PC-3 (cell line): ENCODE data around the gene CCIN. TPM values are rescaled to one million over a fixed set of nuclear protein-coding genes. Genes with fewer than 3 reads are reported as not detected.

Experiments
- ATAC-seq: fragments of 200-7000 bp; cut with Tn5 transposase; 2 replicates; pipeline ENCODE4 v1.9.1; 2020; ENCODE audit warnings: mild to moderate bottlenecking, moderate library complexity
- BruUV-seq: library from RNA; stranded (reverse); fragments of 400-500 nt; replicated peaks from 2 replicates; lab custom pipeline; 2021; lab: Mats Ljungman, UMichigan
- CTCF ChIA-PET: fragments of 300-600 bp; sonication (Branson Sonifier 250); formaldehyde crosslinking; loops from one replicate; lab custom pipeline; 2022; ENCODE audit warnings: antibody characterized with exemption; lab: Charles Lee
- POLR2A ChIA-PET: fragments of 300-600 bp; sonication (Branson Sonifier 250); formaldehyde crosslinking; loops from one replicate; lab custom pipeline; 2022; ENCODE audit warnings: antibody characterized with exemption; ENCODE audit not compliant: unreplicated experiment; lab: Charles Lee
- DNase-seq: peaks from one replicate; pipeline ENCODE4 v3.0.0-alpha.2; 2015
- H2AFZ ChIP-seq: fragments of 300-600 bp; sonication (generic); 2 replicates; pipeline ENCODE4 v1.6.0; 2016; ENCODE audit warnings: antibody characterized with exemption, low read length
- H3F3A ChIP-seq: fragments of 300-600 bp; sonication (generic); one replicate; pipeline ENCODE4 v1.6.0; 2017; ENCODE audit warnings: antibody characterized with exemption, low read length, control low read depth, mild to moderate bottlenecking; ENCODE audit not compliant: unreplicated experiment
- H3K27ac ChIP-seq: fragments of 300-600 bp; sonication (generic); 2 replicates; pipeline ENCODE4 v1.5.1; 2016; ENCODE audit warnings: mild to moderate bottlenecking, low read length
- H3K27me3 ChIP-seq: fragments of 300-600 bp; sonication (generic); 2 replicates; pipeline ENCODE4 v1.6.1; 2016; ENCODE audit warnings: low read length, mixed read lengths
- H3K36me3 ChIP-seq: fragments of 300-600 bp; sonication (generic); 2 replicates; pipeline ENCODE4 v1.6.1; 2016; ENCODE audit warnings: low read depth, mixed run types, low read length, mixed read lengths
- H3K4me1 ChIP-seq: fragments of 300-600 bp; sonication (generic); 2 replicates; pipeline ENCODE4 v1.5.1; 2016; ENCODE audit warnings: low read length; ENCODE audit not compliant: insufficient read depth
- H3K4me2 ChIP-seq: fragments of 300-600 bp; sonication (generic); 2 replicates; pipeline ENCODE4 v1.6.0; 2016; ENCODE audit warnings: low read length
- H3K4me3 ChIP-seq: fragments of 300-600 bp; sonication (generic); 2 replicates; pipeline ENCODE4 v1.5.1; 2016; ENCODE audit warnings: mild to moderate bottlenecking, low read length, mixed read lengths
- H3K79me2 ChIP-seq: fragments of 300-600 bp; sonication (generic); 2 replicates; pipeline ENCODE4 v1.6.1; 2017; ENCODE audit warnings: low read length, mixed read lengths
- H3K9ac ChIP-seq: fragments of 300-600 bp; sonication (generic); 2 replicates; pipeline ENCODE4 v1.6.0; 2016; ENCODE audit warnings: mild to moderate bottlenecking, low read length
- H3K9me2 ChIP-seq: fragments of 300-600 bp; sonication (generic); replicated peaks from 2 replicates; pipeline ENCODE4 v1.6.1; 2016; ENCODE audit warnings: mixed run types, low read length, mixed read lengths
- H3K9me3 ChIP-seq: fragments of 300-600 bp; sonication (generic); 2 replicates; pipeline ENCODE4 v1.6.1; 2016; ENCODE audit warnings: low read length, mixed read lengths
- H4K20me1 ChIP-seq: fragments of 300-600 bp; sonication (generic); 2 replicates; pipeline ENCODE4 v1.6.1; 2016; ENCODE audit warnings: low read length, mixed read lengths
- CTCF ChIP-seq: fragments of 300-600 bp; sonication (generic); conservative IDR thresholded peaks from 2 replicates; pipeline ENCODE4 v1.5.1; 2017; ENCODE audit warnings: antibody characterized with exemption, low read depth, mild to moderate bottlenecking, low read length
- EZH2 ChIP-seq: fragments of 300-600 bp; sonication (generic); IDR thresholded peaks from one replicate; pipeline ENCODE4 v1.6.1; 2017; ENCODE audit warnings: antibody characterized with exemption, mild to moderate bottlenecking, low read length; ENCODE audit not compliant: unreplicated experiment
- EZH2phosphoT487 ChIP-seq: fragments of 300-600 bp; sonication (generic); IDR thresholded peaks from 2 replicates; pipeline ENCODE4 v1.6.1; 2018; ENCODE audit warnings: mild to moderate bottlenecking, antibody characterized with exemption, low read length, borderline replicate concordance
- intact Hi-C: fragments of 100-400 bp; cut with micrococcal nuclease; formaldehyde crosslinking; loops from 2 replicates; pipeline ENCODE4 v1.9.0; 2023
- total RNA-seq: library from RNA; depleted of rRNA; stranded (reverse); fragments of >200 nt; gene quantifications from 2 replicates; pipeline ENCODE4 v1.2.3, GENCODE V29; 2014

CCIN gene
- total RNA-seq, 1 experiment from 2014 or later, result 0.22 TPM

GRCh38 chr9:36161187-36161586 lies 8.0 kb upstream of the CCIN start:
- no peaks in the 10 kb centered on the region for H3F3A ChIP-seq
- H4K20me1 ChIP-seq, result no peaks in the 10 kb centered on the region
- no peaks in the 10 kb centered on the region for H3K27me3 ChIP-seq
- no peak for ATAC-seq
- H3K9ac ChIP-seq, result no peak overlapping the region
- DNase-seq, result no peak
- no TSS peak for BruUV-seq
- H3K79me2 ChIP-seq, result no peaks in the 10 kb centered on the region
- no peaks in the 10 kb centered on the region for H3K9me2 ChIP-seq
- H3K36me3 ChIP-seq, result peaks cover 2% of the 10 kb centered on the region; the same call in 1 of the 2 replicates
- peaks cover 13% of the 10 kb centered on the region for H3K4me1 ChIP-seq
- ChIA-PET CTCF (no interaction called here), POLR2A (interaction anchor here (0.6 kb wide), 1 partner anchor 20 kb away, joined by 3 read pairs; no protein-coding TSS in a partner anchor)
- intact Hi-C loops, result no loop called here
- H2AFZ ChIP-seq, result no peak overlapping the region
- H3K9me3 ChIP-seq, result no peaks in the 10 kb centered on the region
- H3K4me3 ChIP-seq, result no peak overlapping the region
- no peak for TF ChIP-seq EZH2phosphoT487
- TF ChIP-seq CTCF, result no peak
- TF ChIP-seq EZH2, result no peak
- H3K4me2 ChIP-seq, result no peak overlapping the region
- H3K27ac ChIP-seq, result no peak overlapping the region

- intact Hi-C loops, result no loop called here
- H3K27ac ChIP-seq, result no peak overlapping the region
- BruUV-seq, result no TSS peak
- no peaks in the 10 kb centered on the region for H3K36me3 ChIP-seq
- H2AFZ ChIP-seq, result no peak overlapping the region
- POLR2A ChIA-PET, result no interaction called here
- ATAC-seq (no peak), DNase-seq (no peak)
- no peaks in the 10 kb centered on the region for H4K20me1 ChIP-seq
- no peaks in the 10 kb centered on the region for H3K9me2 ChIP-seq
- CTCF ChIA-PET, result no interaction called here
- no peaks in the 10 kb centered on the region for H3K27me3 ChIP-seq
- no peaks in the 10 kb centered on the region for H3K79me2 ChIP-seq
- H3K9me3 ChIP-seq, result no peaks in the 10 kb centered on the region
- H3F3A ChIP-seq, result no peaks in the 10 kb centered on the region
- H3K4me3 ChIP-seq, result no peak overlapping the region
- peaks cover 13% of the 10 kb centered on the region for H3K4me1 ChIP-seq
- no peak overlapping the region for H3K4me2 ChIP-seq
- no peak for TF ChIP-seq EZH2
- no peak for TF ChIP-seq EZH2phosphoT487
- no peak for TF ChIP-seq CTCF
- no peak overlapping the region for H3K9ac ChIP-seq
These were observed 6.9 kb upstream of the CCIN start for GRCh38 chr9:36162211-36162738.

- no peak for ATAC-seq
- no peak for TF ChIP-seq EZH2
- no peak for TF ChIP-seq CTCF
- TF ChIP-seq EZH2phosphoT487, result no peak
- CTCF ChIA-PET, result interaction anchor here (0.6 to 1.0 kb wide), 2 partner anchors 27 to 175 kb away, joined by 4 read pairs; partner anchors contain the start of gene CLTA
- Histone ChIP-seq H3K9ac (no peak overlapping the region; the same call in 1 of the 2 replicates), H3K4me3 (no peak overlapping the region), H3K27ac (peak overlapping the region; percentile 48), H3K27me3 (no peaks in the 10 kb centered on the region), H3K4me2 (peak overlapping the region; percentile 29; the same call in 1 of the 2 replicates), H3K36me3 (no peaks in the 10 kb centered on the region), H3K4me1 (peaks cover 13% of the 10 kb centered on the region), H3K9me2 (no peaks in the 10 kb centered on the region), H3F3A (no peaks in the 10 kb centered on the region), H2AFZ (peak overlapping the region; percentile 42), H3K9me3 (no peaks in the 10 kb centered on the region), H3K79me2 (no peaks in the 10 kb centered on the region), H4K20me1 (no peaks in the 10 kb centered on the region)
- BruUV-seq, result no TSS peak
- POLR2A ChIA-PET, result no interaction called here
- no peak for DNase-seq
- intact Hi-C loops, result no loop called here
These were observed 6.0 kb upstream of the CCIN start for GRCh38 chr9:36163049-36163785.
